ENCODE data around the gene CLN5. TPM values are rescaled to one million over a fixed set of nuclear protein-coding genes. Genes with fewer than 3 reads are reported as not detected.

The CLN5 gene
- polyA plus RNA-seq, 5 donors = 32.3 to 46.5 (median 41.5) TPM

DNA sequence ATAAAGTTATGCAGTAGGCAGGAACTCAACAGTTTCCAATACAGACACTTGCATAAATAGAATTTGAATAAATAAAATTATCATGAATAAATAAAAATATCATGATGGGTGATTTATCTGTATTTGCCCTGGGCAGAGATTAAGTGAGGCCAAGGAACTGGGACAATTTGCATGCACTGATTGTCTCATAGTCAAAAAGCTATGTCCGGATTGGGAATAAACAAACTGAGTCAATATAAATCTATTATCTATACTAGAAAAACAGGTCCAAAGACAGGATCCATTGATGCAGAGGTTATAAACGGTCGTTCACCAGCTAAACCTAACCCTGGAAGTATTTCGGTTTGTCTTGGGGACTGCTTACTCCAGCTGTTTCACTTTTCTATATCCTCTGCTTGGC, 61.3 kb downstream of the CLN5 start:
- DNase-seq = no peak

Other genes starting within 250 kb of the CLN5 start
- 100 to 1,000 TPM; 150 to 217 (median 181) TPM for gene KCTD12, start 105.7 kb upstream of the CLN5 start, polyA plus RNA-seq (ENCODE audit: insufficient read depth in 1 of 5, insufficient read length in 5 of 5, low replicate concordance in 1 of 5)
- not detected for gene ACOD1, start 43.6 kb upstream of the CLN5 start, polyA plus RNA-seq (ENCODE audit: insufficient read depth in 1 of 5, insufficient read length in 5 of 5, low replicate concordance in 1 of 5)
- gene FBXL3, start 35.1 kb downstream of the CLN5 start, polyA plus RNA-seq (ENCODE audit: insufficient read depth in 1 of 5, insufficient read length in 5 of 5, low replicate concordance in 1 of 5) = 10 to 100 TPM; 48.1 to 76.8 (median 61.5) TPM